T follicular helper cell (primary cell): ENCODE results near the gene SAT1.

Experiments
- DNase-seq: peaks from one replicate; pipeline ENCODE4 v3.0.0-alpha.2; 2020; ENCODE audit warnings: low read depth

Gene SAT1

DNA sequence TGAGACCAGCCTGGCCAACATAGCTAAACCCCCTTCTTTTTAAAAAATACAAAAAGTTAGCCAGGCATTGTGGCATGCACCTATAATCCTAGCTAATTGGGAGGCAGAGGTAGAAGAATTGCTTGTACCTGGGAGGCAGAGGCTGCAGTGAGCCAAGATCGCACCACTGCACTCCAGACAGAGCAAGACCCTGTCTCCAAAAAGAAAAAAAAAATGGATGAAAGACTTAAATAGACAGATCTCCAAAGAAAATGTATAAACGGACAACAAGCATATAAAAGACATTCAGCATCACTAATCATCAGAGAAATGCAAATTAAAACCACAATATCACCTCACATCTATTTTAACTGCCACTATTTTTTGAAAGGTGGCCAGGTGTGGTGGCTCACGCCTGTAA is 6.6 kb upstream of the SAT1 start:
- DNase-seq = no peak

GRCh38 chrX:23779025-23779424 is 3.9 kb upstream of the SAT1 start:
- no peak for DNase-seq

GRCh38 chrX:23782455-23782854 is 518 bp upstream of the SAT1 start:
- DNase-seq = no peak

GRCh38 chrX:23783589-23784469 is 856 bp downstream of the SAT1 start:
- no peak for DNase-seq

DNA sequence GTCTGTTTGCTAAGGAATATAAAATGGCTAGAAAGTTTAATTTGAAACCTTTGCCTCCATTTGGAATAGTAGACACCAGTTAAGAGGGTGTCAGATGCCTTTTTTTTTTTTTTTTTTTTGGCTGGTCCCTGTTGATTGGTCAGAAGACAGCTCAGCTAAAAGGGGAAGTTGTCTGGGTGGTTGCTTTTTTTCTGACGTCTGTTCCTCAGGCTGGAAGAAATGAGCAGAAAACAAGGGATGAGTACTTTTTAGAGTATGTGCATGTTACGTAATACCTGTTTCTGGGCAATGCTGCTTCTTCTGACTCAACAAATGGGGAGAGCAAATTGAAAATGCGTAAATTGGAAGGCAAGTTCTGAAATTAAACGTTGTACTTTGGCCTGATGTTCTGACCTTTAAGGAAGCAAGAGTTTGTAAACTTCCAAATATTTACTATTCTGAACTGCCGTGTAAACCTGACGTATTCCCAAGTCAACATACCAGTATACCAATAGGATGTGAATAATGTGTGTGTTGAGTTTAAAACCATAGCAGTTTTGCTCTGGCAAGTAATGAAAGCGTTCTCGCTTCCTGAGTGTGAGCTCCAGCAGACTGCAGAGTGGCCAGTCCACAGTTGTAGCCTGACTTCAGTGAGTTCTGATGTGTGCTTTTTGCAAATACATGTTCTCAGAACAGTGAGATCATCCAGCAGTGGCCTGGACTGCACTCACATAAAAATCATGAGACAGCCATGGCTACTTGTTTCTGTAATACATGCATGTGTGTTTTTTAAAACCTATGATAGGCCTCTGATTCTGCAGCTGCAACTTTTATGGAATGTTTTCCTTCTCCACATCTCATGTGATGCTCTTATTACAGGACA is 1.7 kb downstream of the SAT1 start:
- no peak for DNase-seq

- DNase-seq = no peak
These were observed 2.6 kb downstream of the SAT1 start for GRCh38 chrX:23785580-23785979.

- no peak for DNase-seq
These were observed 3.4 kb downstream of the SAT1 start for GRCh38 chrX:23786268-23786815.

GRCh38 chrX:23787745-23788118 is 4.8 kb downstream of the SAT1 start:
- no peak for DNase-seq

GRCh38 chrX:23788521-23788920 is 5.5 kb downstream of the SAT1 start:
- no peak for DNase-seq

- no peak for DNase-seq
These were observed 6.0 kb downstream of the SAT1 start for GRCh38 chrX:23788946-23789345.

GRCh38 chrX:23789386-23790154 is 6.6 kb downstream of the SAT1 start:
- DNase-seq = no peak

DNA sequence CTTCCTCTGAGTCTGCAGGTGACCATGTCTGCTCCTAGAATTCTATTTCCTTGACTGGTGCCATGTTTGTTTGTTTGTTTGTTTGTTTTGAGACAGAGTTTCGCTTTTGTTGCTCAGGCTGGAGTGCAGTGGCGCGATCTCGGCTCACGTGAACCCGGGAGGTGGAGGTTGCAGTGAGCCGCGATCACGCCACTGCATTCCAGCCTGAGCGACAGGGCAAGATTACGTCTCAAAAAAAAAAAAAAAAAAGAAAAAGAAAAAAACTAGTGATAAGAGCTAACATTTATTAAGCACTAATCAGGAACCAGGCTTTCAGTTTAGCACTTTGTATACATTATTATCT is 7.2 kb downstream of the SAT1 start:
- no peak for DNase-seq

- DNase-seq = no peak
These were observed 10.0 kb downstream of the SAT1 start for GRCh38 chrX:23792861-23793553.

GRCh38 chrX:23795221-23795620 is 12.2 kb downstream of the SAT1 start:
- no peak for DNase-seq

DNA sequence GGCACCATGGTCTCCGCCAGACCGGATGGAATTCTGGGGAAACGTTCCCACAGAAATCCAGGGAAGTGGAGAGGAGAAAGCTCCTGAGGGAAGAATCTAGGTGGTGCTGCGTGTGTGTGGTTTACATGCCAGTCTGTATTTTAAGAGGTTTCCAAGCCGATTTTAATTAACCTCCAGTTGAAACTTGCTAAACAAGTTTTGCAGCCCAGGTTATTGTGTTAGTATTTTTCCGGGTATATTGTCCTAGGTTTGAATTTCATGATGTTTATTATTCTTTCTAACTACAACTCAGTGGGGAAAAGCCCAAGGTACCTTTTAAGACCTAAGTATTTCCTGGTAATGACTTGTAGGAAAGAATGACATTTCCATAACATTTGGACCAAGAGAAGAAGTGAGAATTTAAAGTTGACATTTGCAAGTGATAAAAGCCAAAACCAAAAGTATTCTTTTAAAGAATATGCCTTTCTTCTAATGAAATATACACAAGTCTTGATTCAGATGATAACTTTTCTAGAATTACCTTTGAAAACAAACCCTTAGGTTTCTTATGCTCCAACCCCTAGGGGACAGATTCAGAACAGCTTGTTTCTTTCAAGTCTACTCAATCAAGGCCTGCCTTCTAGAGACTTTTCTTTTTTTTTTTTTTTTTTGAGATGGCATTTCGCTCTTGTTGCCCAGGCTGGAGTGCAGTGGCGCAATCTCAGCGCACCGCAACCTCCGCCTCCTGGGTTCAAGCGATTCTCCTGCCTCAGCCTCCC is 14.6 kb downstream of the SAT1 start:
- no peak for DNase-seq

GRCh38 chrX:23799469-23800065 is 16.6 kb downstream of the SAT1 start:
- DNase-seq = no peak

GRCh38 chrX:23802431-23802830 is 19.5 kb downstream of the SAT1 start:
- no peak for DNase-seq

- DNase-seq = no peak
These were observed 21.0 kb downstream of the SAT1 start for GRCh38 chrX:23803931-23804381.

GRCh38 chrX:23804578-23804977 is 21.6 kb downstream of the SAT1 start:
- no peak for DNase-seq

- DNase-seq = no peak
These were observed 22.4 kb downstream of the SAT1 start for GRCh38 chrX:23805389-23805788.
